OCI-LY1 (cell line): ENCODE measurements around the gene IMMP2L.

Experiments
- H2AFZ ChIP-seq: fragments of 200-600 bp; sonication (generic), shearing (Covaris generic); 2 replicates; pipeline ENCODE4 v1.6.0; 2014; ENCODE audit warnings: antibody characterized with exemption, mild to moderate bottlenecking, low read length
- H3F3A ChIP-seq: fragments of 200-600 bp; sonication (generic), shearing (Covaris generic); 2 replicates; pipeline ENCODE4 v1.6.0; 2014; ENCODE audit warnings: mild to moderate bottlenecking, antibody characterized with exemption, low read length, moderate library complexity; ENCODE audit not compliant: insufficient read depth
- H3K27ac ChIP-seq: fragments of 200-600 bp; sonication (generic); 2 replicates; pipeline ENCODE4 v1.5.1; 2014; ENCODE audit warnings: low read length, mixed run types, mild to moderate bottlenecking, low read depth; ENCODE audit not compliant: poor library complexity, severe bottlenecking
- H3K27me3 ChIP-seq: fragments of 200-600 bp; sonication (generic); 2 replicates; pipeline ENCODE4 v1.6.0; 2014; ENCODE audit warnings: antibody characterized with exemption, mild to moderate bottlenecking, low read length, moderate library complexity; ENCODE audit not compliant: insufficient read depth
- H3K36me3 ChIP-seq: fragments of 200-600 bp; sonication (generic); 2 replicates; pipeline ENCODE4 v1.6.1; 2014; ENCODE audit warnings: mild to moderate bottlenecking, antibody characterized with exemption, low read length, moderate library complexity, mixed read lengths; ENCODE audit not compliant: insufficient read depth
- H3K4me1 ChIP-seq: fragments of 200-600 bp; sonication (generic); 2 replicates; pipeline ENCODE4 v1.5.1; 2014; ENCODE audit warnings: mild to moderate bottlenecking, low read length, moderate library complexity; ENCODE audit not compliant: insufficient read depth, severe bottlenecking
- H3K4me2 ChIP-seq: fragments of 200-600 bp; sonication (generic), shearing (Covaris generic); 2 replicates; pipeline ENCODE4 v1.6.1; 2014; ENCODE audit warnings: low read length
- H3K4me3 ChIP-seq: fragments of 200-600 bp; sonication (generic); 2 replicates; pipeline ENCODE4 v1.5.1; 2014; ENCODE audit warnings: low read length, low read depth, mild to moderate bottlenecking, mixed read lengths; ENCODE audit not compliant: poor library complexity, severe bottlenecking
- H3K79me2 ChIP-seq: fragments of 200-600 bp; shearing (Covaris generic); 2 replicates; pipeline ENCODE4 v1.6.1; 2016; ENCODE audit warnings: mixed run types, low read length, mixed read lengths; ENCODE audit not compliant: insufficient read depth
- H3K9ac ChIP-seq: fragments of 200-600 bp; sonication (generic), shearing (Covaris generic); 2 replicates; pipeline ENCODE4 v1.6.1; 2014; ENCODE audit warnings: mild to moderate bottlenecking, low read length, mixed read lengths
- H3K9me2 ChIP-seq: fragments of 200-600 bp; sonication (generic), shearing (Covaris generic); 2 replicates; pipeline ENCODE4 v1.6.1; 2014; ENCODE audit warnings: low read depth, mild to moderate bottlenecking, low read length, mixed read lengths
- H3K9me3 ChIP-seq: fragments of 200-600 bp; shearing (Covaris generic); 2 replicates; pipeline ENCODE4 v1.6.1; 2014; ENCODE audit warnings: low read length, mixed read lengths
- H4K20me1 ChIP-seq: fragments of 200-600 bp; sonication (generic), shearing (Covaris generic); 2 replicates; pipeline ENCODE4 v1.6.0; 2016; ENCODE audit warnings: mild to moderate bottlenecking, low read length; ENCODE audit not compliant: insufficient read depth
- EZH2 ChIP-seq: fragments of 200-600 bp; sonication (generic), shearing (Covaris generic); IDR thresholded peaks from 2 replicates; pipeline ENCODE4 v1.8.0; 2017; ENCODE audit warnings: borderline replicate concordance, mixed run types, mild to moderate bottlenecking, antibody characterized with exemption, low read length, moderate library complexity, mixed read lengths
- TF ChIP-seq, protein P1 (sequence below): fragments of 200-600 bp; sonication (generic), shearing (Covaris generic); IDR thresholded peaks from 2 replicates; pipeline ENCODE4 v1.5.1; 2017; ENCODE audit warnings: mild to moderate bottlenecking, antibody characterized with exemption, low read length, moderate library complexity, mixed read lengths

The IMMP2L gene

DNA sequence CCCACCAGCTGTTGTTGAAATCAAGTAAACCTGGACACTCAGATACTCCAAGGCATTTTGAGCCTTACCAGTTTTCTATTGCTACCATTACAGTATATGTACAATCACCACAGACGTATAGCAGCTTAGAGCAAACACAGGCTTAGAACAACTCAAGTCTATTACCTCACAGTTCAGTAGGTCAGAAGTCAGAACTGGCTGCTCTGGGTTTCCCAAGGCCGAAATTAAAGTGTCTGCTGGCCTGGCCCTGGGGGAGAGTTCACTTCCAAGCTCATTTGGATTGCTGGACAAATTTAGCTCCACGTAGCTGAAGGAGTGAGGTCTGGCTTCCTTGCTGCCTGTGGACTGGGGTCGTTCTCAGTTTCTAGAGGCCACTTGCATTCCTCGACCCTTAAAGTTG is 731.5 kb downstream of the IMMP2L start:
- TF ChIP-seq, protein P1, sequence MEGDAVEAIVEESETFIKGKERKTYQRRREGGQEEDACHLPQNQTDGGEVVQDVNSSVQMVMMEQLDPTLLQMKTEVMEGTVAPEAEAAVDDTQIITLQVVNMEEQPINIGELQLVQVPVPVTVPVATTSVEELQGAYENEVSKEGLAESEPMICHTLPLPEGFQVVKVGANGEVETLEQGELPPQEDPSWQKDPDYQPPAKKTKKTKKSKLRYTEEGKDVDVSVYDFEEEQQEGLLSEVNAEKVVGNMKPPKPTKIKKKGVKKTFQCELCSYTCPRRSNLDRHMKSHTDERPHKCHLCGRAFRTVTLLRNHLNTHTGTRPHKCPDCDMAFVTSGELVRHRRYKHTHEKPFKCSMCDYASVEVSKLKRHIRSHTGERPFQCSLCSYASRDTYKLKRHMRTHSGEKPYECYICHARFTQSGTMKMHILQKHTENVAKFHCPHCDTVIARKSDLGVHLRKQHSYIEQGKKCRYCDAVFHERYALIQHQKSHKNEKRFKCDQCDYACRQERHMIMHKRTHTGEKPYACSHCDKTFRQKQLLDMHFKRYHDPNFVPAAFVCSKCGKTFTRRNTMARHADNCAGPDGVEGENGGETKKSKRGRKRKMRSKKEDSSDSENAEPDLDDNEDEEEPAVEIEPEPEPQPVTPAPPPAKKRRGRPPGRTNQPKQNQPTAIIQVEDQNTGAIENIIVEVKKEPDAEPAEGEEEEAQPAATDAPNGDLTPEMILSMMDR, result no peak
- TF ChIP-seq EZH2, result no peak
- H3K9me2 ChIP-seq, result no peaks in the 10 kb centered on the region
- H3K4me2 ChIP-seq, result no peak overlapping the region
- no peak overlapping the region for H3K27ac ChIP-seq
- peaks cover 14% of the 10 kb centered on the region for H3K4me1 ChIP-seq
- H4K20me1 ChIP-seq, result no peaks in the 10 kb centered on the region
- no peaks in the 10 kb centered on the region for H3F3A ChIP-seq
- no peak overlapping the region for H3K9ac ChIP-seq
- no peak overlapping the region for H2AFZ ChIP-seq
- no peaks in the 10 kb centered on the region for H3K27me3 ChIP-seq
- no peaks in the 10 kb centered on the region for H3K36me3 ChIP-seq
- no peaks in the 10 kb centered on the region for H3K9me3 ChIP-seq
- H3K79me2 ChIP-seq, result no peaks in the 10 kb centered on the region
- H3K4me3 ChIP-seq, result no peak overlapping the region

DNA sequence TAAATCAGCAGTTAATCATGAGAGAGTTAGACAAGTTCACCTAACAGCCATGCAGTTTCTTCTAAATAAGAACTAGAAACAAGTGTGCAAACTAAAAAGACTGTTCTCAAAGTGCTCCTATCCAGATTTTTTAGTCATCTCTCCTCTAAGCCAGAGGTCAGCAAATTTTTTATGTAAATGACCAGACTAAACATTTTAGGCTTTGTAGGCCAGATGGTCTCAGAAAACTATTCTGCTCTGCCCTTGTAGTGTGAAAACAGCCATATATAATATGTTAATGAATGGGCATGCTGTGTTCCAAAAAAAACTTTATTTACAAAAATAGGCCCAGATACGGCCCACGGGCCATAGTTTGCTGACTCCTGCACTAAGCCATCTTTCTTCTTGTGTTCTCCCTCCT is 734.4 kb downstream of the IMMP2L start:
- Histone ChIP-seq H3K36me3 (no peaks in the 10 kb centered on the region), H3K4me2 (no peak overlapping the region), H2AFZ (no peak overlapping the region), H3K79me2 (no peaks in the 10 kb centered on the region), H3K4me3 (no peak overlapping the region), H3K4me1 (no peaks in the 10 kb centered on the region), H3K9me3 (no peaks in the 10 kb centered on the region), H3F3A (no peaks in the 10 kb centered on the region), H3K27ac (no peak overlapping the region), H3K9ac (no peak overlapping the region), H3K27me3 (no peaks in the 10 kb centered on the region), H3K9me2 (no peaks in the 10 kb centered on the region), H4K20me1 (no peaks in the 10 kb centered on the region)
- TF ChIP-seq, protein P1, result no peak
- no peak for TF ChIP-seq EZH2

DNA sequence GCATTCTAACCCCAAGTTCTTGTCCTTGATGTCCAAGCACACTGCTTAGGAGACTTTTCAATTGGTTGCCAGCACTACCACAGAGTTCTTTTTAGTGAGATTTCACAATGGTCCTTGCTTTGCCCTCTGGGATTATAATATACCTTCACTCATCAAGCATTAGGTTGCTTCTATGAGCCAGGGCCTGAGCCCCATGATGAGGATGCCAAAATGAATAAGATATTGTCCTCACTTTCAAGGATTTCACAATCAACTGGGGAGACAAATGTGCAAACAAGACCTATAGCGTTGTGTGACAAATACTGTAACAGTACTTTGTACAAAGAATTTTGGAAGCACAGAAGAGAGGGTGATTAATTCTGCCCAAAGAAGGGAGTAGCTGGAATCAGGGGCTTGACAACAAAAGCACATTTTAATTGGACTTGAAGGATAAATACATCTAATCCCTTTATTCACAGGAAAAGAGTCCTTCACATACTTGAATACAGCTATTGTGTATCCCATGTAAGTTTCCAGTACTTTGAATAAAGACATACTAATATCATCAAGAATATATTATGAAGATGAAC is 734.9 kb downstream of the IMMP2L start:
- Histone ChIP-seq H3K4me3 (no peak overlapping the region), H3K9ac (no peak overlapping the region), H3K4me2 (no peak overlapping the region), H3K27ac (no peak overlapping the region), H3K4me1 (no peaks in the 10 kb centered on the region), H3K9me2 (no peaks in the 10 kb centered on the region), H3K79me2 (no peaks in the 10 kb centered on the region), H3K36me3 (no peaks in the 10 kb centered on the region), H3K9me3 (no peaks in the 10 kb centered on the region), H4K20me1 (no peaks in the 10 kb centered on the region), H2AFZ (no peak overlapping the region), H3F3A (no peaks in the 10 kb centered on the region), H3K27me3 (no peaks in the 10 kb centered on the region)
- no peak for TF ChIP-seq EZH2
- TF ChIP-seq, protein P1, result no peak
